GM12865 (cell line): ENCODE results near the gene AMOTL1.

Experiments
- DNase-seq: peaks from one replicate; pipeline ENCODE4 v3.0.0; 2010; ENCODE audit warnings: low read depth
- H3K4me3 ChIP-seq: 2 replicates; pipeline ENCODE4 v1.5.1; 2011; ENCODE audit warnings: mild to moderate bottlenecking, low read depth, low read length, control low read depth
- CTCF ChIP-seq: IDR thresholded peaks from 2 replicates; pipeline ENCODE4 v1.5.1; 2011; ENCODE audit warnings: low read length, control low read depth, low read depth, inconsistent platforms; ENCODE audit not compliant: insufficient read depth; ENCODE audit errors: missing control alignments

The AMOTL1 gene

GRCh38 chr11:94767701-94768601 is at the start of gene AMOTL1:
Gene AMOTL1 (plus strand): TSS chr11:94768356. CDS start chr11:94768512, 156 bp downstream.
- DNase-seq = no peak
- TF ChIP-seq CTCF = no peak
- H3K4me3 ChIP-seq = no peak within 1 kb of the TSS

- TF ChIP-seq CTCF = no peak
- no peak overlapping the region for H3K4me3 ChIP-seq
- DNase-seq = no peak
These were observed 48.3 kb upstream of the AMOTL1 start for GRCh38 chr11:94719876-94720275.

- no peak for TF ChIP-seq CTCF
- DNase-seq = no peak
- no peak overlapping the region for H3K4me3 ChIP-seq
These were observed 46.4 kb upstream of the AMOTL1 start for GRCh38 chr11:94721565-94722292.

GRCh38 chr11:94722735-94723134 is 45.4 kb upstream of the AMOTL1 start:
- no peak for TF ChIP-seq CTCF
- DNase-seq = no peak
- H3K4me3 ChIP-seq = no peak overlapping the region

- H3K4me3 ChIP-seq = no peak overlapping the region
- no peak for DNase-seq
- no peak for TF ChIP-seq CTCF
These were observed 43.1 kb upstream of the AMOTL1 start for GRCh38 chr11:94725097-94725496.

GRCh38 chr11:94727819-94728218 is 40.3 kb upstream of the AMOTL1 start:
- TF ChIP-seq CTCF = no peak
- H3K4me3 ChIP-seq = no peak overlapping the region
- no peak for DNase-seq
